LNCAP (cell line): ENCODE measurements around the gene MAB21L2.

ENCODE experiments used
- CTCF ChIP-seq: fragments of 450-650 bp; IDR thresholded peaks from 2 replicates; pipeline ENCODE4 v1.5.1; 2017; ENCODE audit warnings: mild to moderate bottlenecking

MAB21L2 gene

GRCh38 chr4:150582146-150582872, at the start of gene MAB21L2:
TSS of gene MAB21L2 (plus strand) at chr4:150582151. CDS start at chr4:150583030, 879 bp downstream.
- no peak for TF ChIP-seq CTCF

- no peak for TF ChIP-seq CTCF
Measured at GRCh38 chr4:150533673-150534072, 48.3 kb upstream of the MAB21L2 start.

- no peak for TF ChIP-seq CTCF
Measured at GRCh38 chr4:150534818-150535217, 47.1 kb upstream of the MAB21L2 start.

- no peak for TF ChIP-seq CTCF
Measured at GRCh38 chr4:150540536-150540935, 41.4 kb upstream of the MAB21L2 start.

GRCh38 chr4:150540959-150541360, 41.0 kb upstream of the MAB21L2 start:
- no peak for TF ChIP-seq CTCF

GRCh38 chr4:150541681-150542080, 40.3 kb upstream of the MAB21L2 start:
- TF ChIP-seq CTCF = no peak

- no peak for TF ChIP-seq CTCF
Measured at GRCh38 chr4:150543042-150543441, 38.9 kb upstream of the MAB21L2 start.

- TF ChIP-seq CTCF = no peak
Measured at GRCh38 chr4:150546286-150546685, 35.7 kb upstream of the MAB21L2 start.
